Stimulated activated CD8-positive, alpha-beta memory T cell treated with anti-CD3 and anti-CD28 coated beads, Interleukin-15, amount 100 ng/mL, for 4 hours (primary cell): ENCODE measurements around the gene ZDHHC20.

ENCODE experiments used
- DNase-seq, 2 donors: peaks; one replicate each; pipeline ENCODE4 v3.0.0-alpha.2; 2020; ENCODE audit warnings: low read depth in 2 of 2

The ZDHHC20 gene

GRCh38 chr13:21458813-21459701 is at the start of gene ZDHHC20:
ZDHHC20 (minus strand) TSS chr13:21459303; CDS start chr13:21459171, 132 bp downstream.
- peak; percentile 72 to 76 for DNase-seq

GRCh38 chr13:21504379-21504778 is 45.3 kb upstream of the ZDHHC20 start:
- no peak for DNase-seq

GRCh38 chr13:21501686-21502085 is 42.6 kb upstream of the ZDHHC20 start:
- no peak for DNase-seq

GRCh38 chr13:21486322-21486721 is 27.2 kb upstream of the ZDHHC20 start:
- DNase-seq: no peak

GRCh38 chr13:21483748-21484147 is 24.6 kb upstream of the ZDHHC20 start:
- DNase-seq: no peak

- no peak for DNase-seq
Observed at GRCh38 chr13:21481359-21481758, 22.3 kb upstream of the ZDHHC20 start.

- DNase-seq: no peak
Observed at GRCh38 chr13:21478881-21479808, 20.0 kb upstream of the ZDHHC20 start.

- peak; percentile 48 to 50 for DNase-seq
Observed at GRCh38 chr13:21476893-21477472, 17.9 kb upstream of the ZDHHC20 start.

GRCh38 chr13:21475115-21475514 is 16.0 kb upstream of the ZDHHC20 start:
- no peak for DNase-seq

- DNase-seq: no peak
Observed at GRCh38 chr13:21470785-21471184, 11.7 kb upstream of the ZDHHC20 start.

GRCh38 chr13:21466527-21466926 is 7.4 kb upstream of the ZDHHC20 start:
- DNase-seq: no peak

GRCh38 chr13:21465710-21466160 is 6.6 kb upstream of the ZDHHC20 start:
- no peak for DNase-seq

GRCh38 chr13:21463424-21463823 is 4.3 kb upstream of the ZDHHC20 start:
- no peak for DNase-seq

- DNase-seq: no peak
Observed at GRCh38 chr13:21461131-21461530, 2.0 kb upstream of the ZDHHC20 start.

- DNase-seq: peak; percentile 13 to 27
Observed at GRCh38 chr13:21458451-21458812, 671 bp downstream of the ZDHHC20 start.

- no peak for DNase-seq
Observed at GRCh38 chr13:21453387-21454081, 5.6 kb downstream of the ZDHHC20 start.

- no peak for DNase-seq
Observed at GRCh38 chr13:21450936-21451335, 8.2 kb downstream of the ZDHHC20 start.

GRCh38 chr13:21446656-21447055 is 12.4 kb downstream of the ZDHHC20 start:
- DNase-seq: no peak

GRCh38 chr13:21445759-21446158 is 13.3 kb downstream of the ZDHHC20 start:
- DNase-seq: no peak

- DNase-seq: no peak
Observed at GRCh38 chr13:21443171-21443570, 15.9 kb downstream of the ZDHHC20 start.

- no peak for DNase-seq
Observed at GRCh38 chr13:21436582-21436981, 22.5 kb downstream of the ZDHHC20 start.
